CD4-positive, alpha-beta T cell treated with Interleukin-10 for 1 hour (primary cell): ENCODE data around the gene EZH2.

ENCODE experiments used
- DNase-seq: peaks from one replicate; pipeline ENCODE4 v3.0.0-alpha.2; 2020

Gene EZH2

GRCh38 chr7:148761499-148762278, 122.4 kb downstream of the EZH2 start:
- no peak for DNase-seq
